Prostate gland (tissue), 2 donors: ENCODE measurements around the gene ESCO1.

Source experiments
- POLR2A ChIP-seq: fragments of 450-650 bp; IDR thresholded peaks from one replicate; pipeline ENCODE4 v1.6.1; 2016; ENCODE audit warnings: antibody characterized with exemption, mild to moderate bottlenecking
- POLR2AphosphoS5 ChIP-seq: sonication (generic); formaldehyde crosslinking; IDR thresholded peaks from one replicate; pipeline ENCODE4 v1.6.1; 2017; ENCODE audit warnings: antibody characterized with exemption
- TF ChIP-seq, protein P1 (sequence below), 4 experiments: fragments of 200-600 bp in 2 of 4; fragments of 450-650 bp in 2 of 4; sonication (generic) in 2 of 4; IDR thresholded peaks; 1 replicate in 3 of 4; 2 replicates in 1 of 4; pipeline ENCODE4 v1.5.1; 2016 to 2019; ENCODE audit warnings: antibody characterized with exemption in 4 of 4, mild to moderate bottlenecking in 2 of 4, moderate library complexity in 2 of 4

GRCh38 chr18:21525916-21526315, 74.6 kb downstream of the ESCO1 start:
- TF ChIP-seq POLR2AphosphoS5 (no peak), POLR2A (no peak)
- TF ChIP-seq, protein P1, sequence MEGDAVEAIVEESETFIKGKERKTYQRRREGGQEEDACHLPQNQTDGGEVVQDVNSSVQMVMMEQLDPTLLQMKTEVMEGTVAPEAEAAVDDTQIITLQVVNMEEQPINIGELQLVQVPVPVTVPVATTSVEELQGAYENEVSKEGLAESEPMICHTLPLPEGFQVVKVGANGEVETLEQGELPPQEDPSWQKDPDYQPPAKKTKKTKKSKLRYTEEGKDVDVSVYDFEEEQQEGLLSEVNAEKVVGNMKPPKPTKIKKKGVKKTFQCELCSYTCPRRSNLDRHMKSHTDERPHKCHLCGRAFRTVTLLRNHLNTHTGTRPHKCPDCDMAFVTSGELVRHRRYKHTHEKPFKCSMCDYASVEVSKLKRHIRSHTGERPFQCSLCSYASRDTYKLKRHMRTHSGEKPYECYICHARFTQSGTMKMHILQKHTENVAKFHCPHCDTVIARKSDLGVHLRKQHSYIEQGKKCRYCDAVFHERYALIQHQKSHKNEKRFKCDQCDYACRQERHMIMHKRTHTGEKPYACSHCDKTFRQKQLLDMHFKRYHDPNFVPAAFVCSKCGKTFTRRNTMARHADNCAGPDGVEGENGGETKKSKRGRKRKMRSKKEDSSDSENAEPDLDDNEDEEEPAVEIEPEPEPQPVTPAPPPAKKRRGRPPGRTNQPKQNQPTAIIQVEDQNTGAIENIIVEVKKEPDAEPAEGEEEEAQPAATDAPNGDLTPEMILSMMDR (IDR thresholded peaks at IDR 0.05), result no peak
